WTC11 (cell line): Measurements from ENCODE around the gene CDH11. TPM values are rescaled to one million over a fixed set of nuclear protein-coding genes. Genes with fewer than 3 reads are reported as not detected.

ENCODE experiments used
- ATAC-seq: fragments of 200-7000 bp; cut with Tn5 transposase; 2 replicates; pipeline ENCODE4 v1.10.0; 2021; ENCODE audit warnings: mild to moderate bottlenecking, moderate library complexity
- CTCF ChIA-PET: fragments of 300-600 bp; sonication (Branson Sonifier 250); formaldehyde crosslinking; loops from one replicate; lab custom pipeline; 2021; ENCODE audit warnings: antibody characterized with exemption; lab: Charles Lee
- POLR2A ChIA-PET: fragments of 350-600 bp; sonication (Branson Sonifier 250); formaldehyde crosslinking; loops from one replicate; lab custom pipeline; 2021; ENCODE audit warnings: antibody characterized with exemption; lab: Charles Lee
- DNase-seq: peaks from one replicate; pipeline ENCODE4 v3.0.0; 2021; ENCODE audit warnings: low spot score
- H3K27ac Mint-ChIP-seq: 2 replicates; pipeline ENCODE4 v1.8.0; 2021; ENCODE audit warnings: mixed read lengths
- H3K27me3 Mint-ChIP-seq: 2 replicates; pipeline ENCODE4 v1.8.0; 2021; ENCODE audit warnings: low read depth, mild to moderate bottlenecking, moderate library complexity, mixed read lengths
- H3K36me3 Mint-ChIP-seq: 2 replicates; pipeline ENCODE4 v1.8.0; 2021; ENCODE audit warnings: mixed read lengths
- H3K4me1 Mint-ChIP-seq: 2 replicates; pipeline ENCODE4 v1.8.0; 2022; ENCODE audit warnings: mixed read lengths
- H3K4me3 Mint-ChIP-seq: 2 replicates; pipeline ENCODE4 v1.8.0; 2021; ENCODE audit warnings: mild to moderate bottlenecking, moderate library complexity, mixed read lengths
- H3K9me3 Mint-ChIP-seq: 2 replicates; pipeline ENCODE4 v1.8.0; 2021; ENCODE audit warnings: mixed read lengths
- ARID4B ChIP-seq: sonication (generic); formaldehyde crosslinking; IDR thresholded peaks from 2 replicates; pipeline ENCODE4 v1.8.0; 2023; ENCODE audit warnings: missing genetic modification reagents, mild to moderate bottlenecking, borderline replicate concordance
- ATF1 ChIP-seq: sonication (generic); formaldehyde crosslinking; IDR thresholded peaks from 2 replicates; pipeline ENCODE4 v1.8.1; 2023; ENCODE audit warnings: mild to moderate bottlenecking, moderate library complexity, missing genetic modification reagents
- CTCF ChIP-seq: fragments of 200-600 bp; IDR thresholded peaks from 2 replicates; pipeline ENCODE4 v1.8.0; 2022; ENCODE audit warnings: antibody characterized with exemption
- E2F1 ChIP-seq: sonication (generic); formaldehyde crosslinking; IDR thresholded peaks from 2 replicates; pipeline ENCODE4 v1.8.0; 2022; ENCODE audit warnings: mild to moderate bottlenecking, missing genetic modification reagents
- E2F4 ChIP-seq: sonication (generic); formaldehyde crosslinking; IDR thresholded peaks from 2 replicates; pipeline ENCODE4 v1.8.1; 2022; ENCODE audit warnings: low read depth, mild to moderate bottlenecking, moderate library complexity, missing genetic modification reagents, borderline replicate concordance
- ETV6 ChIP-seq: sonication (generic); formaldehyde crosslinking; IDR thresholded peaks from 2 replicates; pipeline ENCODE4 v1.8.1; 2022; ENCODE audit warnings: mild to moderate bottlenecking, missing genetic modification reagents
- FOXJ3 ChIP-seq: sonication (generic); formaldehyde crosslinking; IDR thresholded peaks from 2 replicates; pipeline ENCODE4 v1.9.0; 2021; ENCODE audit warnings: missing genetic modification reagents, mild to moderate bottlenecking, borderline replicate concordance
- HMGXB4 ChIP-seq: sonication (generic); formaldehyde crosslinking; IDR thresholded peaks from 2 replicates; pipeline ENCODE4 v1.8.1; 2023; ENCODE audit warnings: mild to moderate bottlenecking, moderate library complexity, missing genetic modification reagents
- MAX ChIP-seq: sonication (generic); formaldehyde crosslinking; IDR thresholded peaks from 2 replicates; pipeline ENCODE4 v1.8.0; 2022; ENCODE audit warnings: mild to moderate bottlenecking, missing genetic modification reagents
- NFE2L1 ChIP-seq: sonication (generic); formaldehyde crosslinking; IDR thresholded peaks from 2 replicates; pipeline ENCODE4 v1.8.1; 2023; ENCODE audit warnings: missing genetic modification reagents
- PRRX2 ChIP-seq: fragments of 250-450 bp; sonication (Bioruptor Pico); IDR thresholded peaks from 2 replicates; pipeline ENCODE4 v1.8.0; 2021; ENCODE audit warnings: mild to moderate bottlenecking
- SP1 ChIP-seq: sonication (generic); formaldehyde crosslinking; conservative IDR thresholded peaks from 2 replicates; pipeline ENCODE4 v1.8.1; 2022; ENCODE audit warnings: missing genetic modification reagents
- TCF7 ChIP-seq: sonication (generic); formaldehyde crosslinking; IDR thresholded peaks from 2 replicates; pipeline ENCODE4 v1.8.0; 2022; ENCODE audit warnings: mild to moderate bottlenecking, low read depth, missing genetic modification reagents, moderate library complexity
- ZNF416 ChIP-seq: fragments of 250-450 bp; sonication (Bioruptor Pico); IDR thresholded peaks from 2 replicates; pipeline ENCODE4 v1.9.0; 2021; ENCODE audit warnings: mild to moderate bottlenecking, inconsistent platforms
- total RNA-seq: library from RNA; stranded (reverse); gene quantifications from 3 replicates; pipeline ENCODE4 v1.2.3, GENCODE V29; 2021

CDH11 gene
- total RNA-seq, 1 experiment from 2014 or later, result 11.6 TPM

- TF ChIP-seq HMGXB4 (CRISPR knock-in tag), result no peak
- TF ChIP-seq SP1 (CRISPR knock-in tag), result no peak
- no peak for TF ChIP-seq FOXJ3 (CRISPR knock-in tag)
- TF ChIP-seq ARID4B, result no peak
- no peak for TF ChIP-seq ATF1 (CRISPR knock-in tag)
- no peak for TF ChIP-seq CTCF
Observed at GRCh38 chr16:64919141-64919540, 202.7 kb downstream of the CDH11 start (continued).

GRCh38 chr16:64916051-64916450 lies 205.8 kb downstream of the CDH11 start:
- H3K27me3 Mint-ChIP-seq, result no peaks in the 10 kb centered on the region; the same call in 1 of the 2 replicates
- TF ChIP-seq ZNF416 (CRISPR knock-in tag), result no peak
- no peak for TF ChIP-seq ETV6 (CRISPR knock-in tag)
- no peak for TF ChIP-seq E2F1 (CRISPR knock-in tag)
- TF ChIP-seq E2F4, result no peak
- TF ChIP-seq, all 79 proteins: peak for 0
- ChIA-PET POLR2A (no interaction called here), CTCF (no interaction called here)
- DNase-seq (no peak), ATAC-seq (no peak)
- H3K27ac Mint-ChIP-seq, result no peak overlapping the region
- H3K4me1 Mint-ChIP-seq, result peaks cover 16% of the 10 kb centered on the region
- H3K9me3 Mint-ChIP-seq, result peaks cover 25% of the 10 kb centered on the region
- peaks cover 3% of the 10 kb centered on the region; the same call in 1 of the 2 replicates for H3K36me3 Mint-ChIP-seq
- H3K4me3 Mint-ChIP-seq, result no peak overlapping the region

GRCh38 chr16:64910356-64910755 lies 211.5 kb downstream of the CDH11 start:
- Mint-ChIP-seq H3K36me3 (no peaks in the 10 kb centered on the region), H3K27ac (no peak overlapping the region), H3K9me3 (no peaks in the 10 kb centered on the region), H3K27me3 (no peaks in the 10 kb centered on the region), H3K4me1 (peaks cover 7% of the 10 kb centered on the region; the same call in 1 of the 2 replicates), H3K4me3 (no peak overlapping the region)
- peak; percentile 71 for ATAC-seq
- peak; percentile 10 for DNase-seq
- TF ChIP-seq NFE2L1 (CRISPR knock-in tag) (no peak), TCF7 (no peak), PRRX2 (CRISPR knock-in tag) (no peak), MAX (CRISPR knock-in tag) (no peak)
- POLR2A ChIA-PET, result no interaction called here
- CTCF ChIA-PET, result interaction anchor here (0.9 kb wide), 1 partner anchor 69 kb away, joined by 5 read pairs; no protein-coding TSS in a partner anchor
